Stimulated activated CD4-positive, alpha-beta T cell treated with anti-CD3 and anti-CD28 coated beads, TNF-alpha, amount 100 ng/mL, for 48 hours (primary cell): ENCODE results near the gene ST3GAL4.

Experiments used
- DNase-seq, 3 donors: peaks; one replicate each; pipeline ENCODE4 v3.0.0-alpha.2; 2020; ENCODE audit warnings: low read depth in 3 of 3

ST3GAL4 gene

GRCh38 chr11:126329644-126330211 is 25.8 kb upstream of the ST3GAL4 start:
- DNase-seq, result no peak

DNA sequence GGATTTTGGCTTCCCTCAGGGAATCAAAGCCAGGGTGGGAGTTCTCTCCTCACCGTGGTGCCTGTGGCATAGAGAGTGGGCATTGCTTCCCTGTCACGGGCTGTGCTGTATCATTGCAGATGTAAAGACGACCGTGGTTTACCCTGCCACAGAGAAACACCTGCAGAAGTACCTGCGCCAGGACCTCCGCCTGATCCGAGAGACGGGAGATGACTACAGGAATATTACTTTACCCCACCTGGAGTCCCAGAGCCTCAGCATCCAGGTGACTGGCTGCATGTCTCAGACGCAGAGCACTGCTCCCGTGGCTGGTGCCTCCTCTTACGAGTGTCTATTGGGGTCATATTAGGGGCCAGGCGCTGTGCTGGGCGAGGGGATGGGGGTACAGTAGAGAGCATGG is 24.2 kb upstream of the ST3GAL4 start:
- no peak for DNase-seq

DNA sequence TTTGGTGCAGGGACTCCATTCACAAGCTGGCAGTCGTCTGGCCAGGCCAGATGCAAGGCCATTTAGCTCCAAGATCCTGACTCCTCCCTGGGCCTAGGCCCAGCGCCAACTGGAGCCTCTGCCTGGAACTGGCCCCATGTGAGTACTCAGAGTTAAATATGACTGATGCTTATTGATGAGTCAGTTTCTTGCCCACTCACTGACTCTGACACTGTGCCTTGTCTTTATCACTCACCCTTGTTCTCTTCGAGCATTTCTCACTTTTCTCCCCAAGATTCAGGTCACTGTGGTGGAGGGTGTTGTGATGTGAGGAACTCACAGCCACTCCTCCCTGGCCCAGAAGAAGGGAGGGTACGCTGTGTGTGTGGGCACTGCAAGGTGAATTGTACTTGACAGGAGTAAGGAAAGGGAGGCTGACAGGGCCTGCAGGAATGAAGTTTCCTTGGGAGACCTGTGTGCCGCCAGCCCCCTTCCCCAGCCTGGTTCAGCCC is 23.2 kb upstream of the ST3GAL4 start:
- DNase-seq, result no peak

- DNase-seq, result no peak
Observed at GRCh38 chr11:126333142-126333541, 22.3 kb upstream of the ST3GAL4 start.

DNA sequence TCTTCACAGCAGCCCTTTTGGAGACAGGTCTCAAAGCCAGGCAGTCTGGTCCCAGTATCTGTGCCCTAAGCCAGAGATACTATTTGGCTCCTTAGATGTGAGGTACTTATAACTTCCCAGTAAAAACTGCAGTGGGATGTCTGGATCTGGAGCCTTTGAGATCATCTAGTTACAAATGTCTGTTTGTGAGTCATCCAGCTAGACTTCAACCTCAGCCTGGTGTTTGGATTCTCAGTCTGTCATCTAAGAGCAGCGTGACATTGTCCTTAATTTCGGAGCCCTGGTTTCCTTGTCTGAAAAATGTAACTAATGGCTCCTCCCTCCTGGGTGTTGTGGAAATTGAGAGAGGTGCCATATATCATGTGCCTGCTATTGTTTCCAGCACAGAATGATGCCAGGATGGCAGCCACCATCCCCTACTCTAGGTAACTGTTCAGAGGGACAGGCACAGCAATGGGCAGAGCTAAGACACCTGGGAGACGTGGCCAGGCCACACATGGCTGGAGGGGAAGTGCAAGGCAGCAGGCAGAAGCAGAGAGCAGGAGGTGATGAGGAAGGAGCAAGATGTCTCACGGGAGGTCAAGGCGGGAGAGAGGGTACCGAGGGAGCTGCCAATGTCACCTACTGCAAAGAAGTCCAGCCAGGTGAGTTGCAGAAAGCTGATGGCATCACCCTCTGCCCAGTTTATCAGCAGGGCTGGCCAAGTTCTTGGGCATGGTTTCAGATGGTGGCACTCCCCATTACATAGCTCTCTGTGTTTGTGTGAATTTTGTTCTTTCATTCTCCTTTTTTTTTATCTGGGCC is 20.6 kb upstream of the ST3GAL4 start:
- no peak for DNase-seq

DNA sequence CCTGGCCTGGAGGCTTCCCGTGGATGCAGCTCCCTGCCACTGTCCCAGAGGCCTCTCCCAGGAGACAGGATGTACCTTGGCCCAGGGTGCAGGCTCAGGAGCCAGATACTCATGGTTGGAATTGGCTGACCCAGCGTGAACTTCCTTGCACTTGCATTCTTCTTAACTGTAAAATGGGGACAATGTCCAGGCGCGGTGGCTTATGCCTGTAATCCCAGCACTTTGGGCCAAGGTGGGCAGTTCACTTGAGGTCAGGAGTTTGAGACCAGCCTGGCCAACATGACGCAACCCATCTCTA is 20.1 kb upstream of the ST3GAL4 start:
- no peak for DNase-seq

DNA sequence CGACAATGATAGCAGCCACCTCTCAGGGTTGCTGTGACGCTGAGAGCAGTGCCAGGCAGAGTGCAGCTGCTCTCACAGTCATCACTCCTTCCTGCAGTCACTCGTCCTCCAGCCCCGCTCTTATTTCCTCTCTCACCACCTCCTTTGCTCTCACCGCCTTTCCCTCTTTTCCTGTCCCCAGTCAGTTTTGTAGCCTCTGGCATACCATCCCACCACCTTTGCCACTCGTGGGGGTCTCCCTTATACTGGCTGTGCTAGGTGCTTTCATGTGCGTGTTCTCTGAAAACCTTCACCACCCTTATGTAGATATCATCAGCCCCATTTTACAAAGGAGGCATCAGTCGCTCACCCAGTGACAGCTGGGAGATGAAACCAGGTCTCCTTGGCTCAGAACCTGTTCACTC is 19.3 kb upstream of the ST3GAL4 start:
- DNase-seq, result no peak

DNA sequence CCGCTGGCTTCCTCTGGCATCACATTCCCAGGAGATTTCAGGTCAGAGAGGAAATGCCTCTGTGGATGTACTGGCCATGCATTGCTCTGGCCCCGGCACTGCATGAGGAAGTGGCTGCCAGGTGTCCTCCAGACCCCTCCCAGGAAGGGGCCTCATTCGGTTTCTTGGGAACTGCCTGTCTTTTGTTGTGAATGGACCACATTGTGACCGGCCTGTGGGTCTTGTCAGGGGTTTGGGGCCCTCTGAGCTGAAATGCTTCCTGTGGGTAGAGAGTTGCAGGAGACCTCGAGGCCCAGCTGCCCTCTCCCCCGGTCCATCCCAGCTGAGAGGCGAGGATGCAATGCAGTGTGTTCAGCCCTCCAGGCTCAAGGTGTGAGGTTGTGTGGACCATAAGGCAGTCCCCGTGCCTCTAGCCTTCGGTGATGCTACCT is 18.8 kb upstream of the ST3GAL4 start:
- no peak for DNase-seq

DNA sequence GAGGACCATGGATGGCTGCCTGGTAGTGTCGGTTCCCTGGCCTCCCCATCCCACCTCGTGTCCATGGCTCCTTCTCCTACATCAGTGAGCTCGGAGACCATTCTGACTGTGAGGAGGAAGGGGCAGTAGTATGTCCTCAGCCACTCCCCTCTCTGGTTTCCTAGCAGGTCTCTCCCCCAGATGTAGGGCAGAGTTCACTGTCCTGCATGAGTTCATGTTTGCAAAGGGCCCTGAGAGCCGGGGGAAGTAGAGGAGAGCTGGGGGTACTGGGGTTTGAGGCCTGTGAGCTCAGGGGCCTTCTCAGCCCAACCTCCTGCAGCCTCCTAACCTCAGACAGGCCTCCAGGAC is 18.4 kb upstream of the ST3GAL4 start:
- DNase-seq, result no peak

DNA sequence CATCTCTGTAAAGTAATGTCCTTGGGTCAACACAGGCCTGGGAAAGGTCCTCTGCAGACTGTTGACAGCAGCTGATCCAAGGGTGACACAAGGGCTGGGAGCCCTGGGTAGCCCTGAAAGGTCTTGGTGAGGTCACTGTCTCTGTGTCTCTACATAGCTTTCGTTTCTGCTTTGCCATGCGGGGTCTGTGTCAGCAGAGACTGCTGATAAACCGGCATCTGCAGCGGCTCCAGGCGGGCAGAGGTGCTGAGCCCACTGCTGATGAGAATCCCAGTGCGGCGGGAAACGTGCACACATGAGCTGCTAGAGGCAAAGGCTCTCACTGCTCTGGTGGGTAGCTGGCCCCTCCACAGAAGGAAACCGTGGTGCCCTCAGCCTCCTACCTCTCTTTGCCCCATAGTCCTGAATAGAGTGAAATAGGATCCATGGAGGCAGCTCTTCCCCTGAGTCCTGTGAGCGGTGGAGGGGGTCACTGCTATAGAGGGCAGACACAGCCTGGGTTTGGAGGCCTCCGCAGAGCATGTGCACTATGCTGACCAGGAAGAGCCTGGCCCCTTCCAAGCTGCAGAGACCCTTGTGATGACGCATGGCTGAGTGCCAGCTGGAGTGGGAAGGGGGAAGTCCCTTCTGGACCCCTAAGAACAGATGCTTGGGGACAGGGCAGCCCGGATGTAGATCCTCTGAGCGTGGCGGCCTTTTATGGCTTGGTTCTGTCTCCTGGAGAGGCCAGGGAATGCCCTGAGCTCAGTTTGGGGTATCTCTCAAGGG is 17.8 kb upstream of the ST3GAL4 start:
- DNase-seq, result no peak

- no peak for DNase-seq
Observed at GRCh38 chr11:126338346-126339055, 17.0 kb upstream of the ST3GAL4 start.

DNA sequence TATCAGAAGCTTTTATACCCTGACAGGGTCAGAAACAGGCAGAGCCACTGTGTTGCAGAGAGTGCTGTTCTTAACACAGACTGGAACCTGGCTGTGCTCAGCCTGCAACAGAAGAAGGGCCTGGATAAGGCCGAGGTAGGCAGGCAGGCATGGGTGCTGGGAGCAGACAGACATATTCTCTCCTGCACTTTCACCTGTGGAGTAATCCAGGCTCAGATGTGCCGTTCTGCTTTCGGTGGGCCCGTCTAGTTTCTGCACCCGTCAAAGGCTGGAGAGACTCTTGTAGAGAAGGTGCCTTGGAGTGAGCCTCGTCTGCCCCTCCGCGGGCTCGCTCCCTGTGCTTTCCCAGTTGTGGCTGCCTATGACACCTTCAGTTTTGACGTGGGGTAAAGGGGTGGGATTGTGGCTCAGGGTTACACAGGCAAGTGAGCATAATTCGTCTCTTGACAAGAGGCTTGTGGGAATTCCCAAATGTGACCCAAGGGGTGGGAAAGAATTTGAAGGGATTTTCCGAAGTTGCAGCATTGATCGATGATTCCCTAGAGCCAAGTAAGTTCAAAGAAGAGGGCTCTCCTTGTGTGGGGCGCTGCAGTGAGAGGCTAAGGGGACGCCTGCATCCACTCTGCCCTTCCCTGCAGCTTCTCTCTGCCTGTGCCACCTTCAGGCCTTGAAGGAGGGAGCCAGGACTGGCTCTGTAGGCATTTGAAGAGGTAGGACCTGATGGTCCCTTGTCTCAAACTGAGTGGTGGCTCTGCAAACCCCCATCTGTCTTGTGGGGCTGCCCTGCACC is 16.2 kb upstream of the ST3GAL4 start:
- no peak for DNase-seq

- no peak for DNase-seq
Observed at GRCh38 chr11:126339863-126340434, 15.5 kb upstream of the ST3GAL4 start.

- DNase-seq, result no peak
Observed at GRCh38 chr11:126340960-126341606, 14.4 kb upstream of the ST3GAL4 start.

- no peak for DNase-seq
Observed at GRCh38 chr11:126341760-126342161, 13.7 kb upstream of the ST3GAL4 start.

GRCh38 chr11:126343051-126343450 is 12.4 kb upstream of the ST3GAL4 start:
- no peak for DNase-seq

GRCh38 chr11:126344141-126345080 is 11.1 kb upstream of the ST3GAL4 start:
- DNase-seq, result no peak

DNA sequence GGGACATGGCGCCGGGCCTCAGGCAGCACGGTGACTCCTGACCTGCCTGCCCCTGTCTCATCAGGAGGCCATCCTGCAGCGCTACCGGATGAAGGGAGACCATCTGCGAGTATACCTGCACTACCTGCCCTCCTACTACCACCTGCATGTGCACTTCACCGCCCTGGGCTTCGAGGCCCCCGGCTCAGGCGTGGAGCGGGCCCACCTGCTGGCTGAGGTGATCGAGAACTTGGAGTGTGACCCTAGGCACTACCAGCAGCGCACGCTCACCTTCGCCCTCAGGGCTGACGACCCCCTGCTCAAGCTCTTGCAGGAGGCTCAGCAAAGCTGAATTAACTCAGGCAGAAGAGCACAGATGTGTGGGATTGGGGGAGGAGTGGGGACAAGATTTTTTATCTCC is 10.2 kb upstream of the ST3GAL4 start:
- no peak for DNase-seq

DNA sequence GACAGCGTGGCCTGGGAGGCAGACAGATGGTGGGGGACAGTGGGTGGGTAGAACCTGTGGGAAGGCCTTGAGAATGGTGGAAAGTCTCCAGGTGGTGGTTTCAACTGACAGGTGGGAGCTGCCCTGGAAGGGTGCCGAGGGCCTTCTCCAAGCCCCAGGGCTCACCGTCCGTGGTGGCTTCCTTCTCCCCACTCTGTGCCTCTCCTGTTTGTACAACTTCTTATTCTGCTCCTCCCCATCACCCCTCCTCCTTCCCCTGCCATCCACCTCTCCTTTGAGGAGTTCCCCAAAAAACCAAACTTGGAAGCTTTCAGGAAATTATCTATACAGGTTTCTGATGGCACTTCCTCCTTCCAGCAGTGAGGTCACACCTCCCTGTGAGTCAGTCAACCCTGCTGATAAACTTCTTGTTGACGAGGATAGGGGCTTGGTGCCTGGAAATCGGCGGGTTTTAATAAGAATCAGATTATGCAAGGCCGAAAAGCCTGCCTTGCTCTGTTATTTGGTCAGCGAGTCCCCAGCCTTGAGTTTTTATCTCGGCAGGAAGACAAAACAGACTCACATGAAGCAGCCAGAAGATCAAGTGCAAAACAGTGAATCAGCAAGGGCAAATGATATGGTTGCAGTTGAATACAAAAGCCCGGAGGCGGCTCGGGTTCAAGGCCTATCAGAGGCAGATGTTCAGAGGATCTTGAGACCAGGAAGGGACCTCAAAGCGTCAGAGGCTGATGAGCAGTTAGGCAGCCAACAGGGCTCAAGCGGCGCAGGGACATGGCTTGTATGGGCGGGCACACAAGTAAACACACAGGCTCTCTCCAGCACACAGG is 9.5 kb upstream of the ST3GAL4 start:
- DNase-seq, result no peak
